Suprapubic skin (tissue), 3 donors: Measurements from ENCODE around the gene MYZAP.

Experiments
- POLR2A ChIP-seq, 2 donors: fragments of 450-650 bp; IDR thresholded peaks; one replicate each; pipeline ENCODE4 v1.6.1; 2017; ENCODE audit warnings: antibody characterized with exemption in 2 of 2, mild to moderate bottlenecking in 2 of 2, moderate library complexity in 2 of 2
- TF ChIP-seq, protein P1 (sequence below), 2 donors: fragments of 200-600 bp in 1 of 2; fragments of 450-650 bp in 1 of 2; sonication (generic) in 1 of 2; IDR thresholded peaks; one replicate each; pipeline ENCODE4 v1.5.1; 2016 to 2019; ENCODE audit warnings: antibody characterized with exemption in 2 of 2, mild to moderate bottlenecking in 1 of 2, moderate library complexity in 1 of 2

DNA sequence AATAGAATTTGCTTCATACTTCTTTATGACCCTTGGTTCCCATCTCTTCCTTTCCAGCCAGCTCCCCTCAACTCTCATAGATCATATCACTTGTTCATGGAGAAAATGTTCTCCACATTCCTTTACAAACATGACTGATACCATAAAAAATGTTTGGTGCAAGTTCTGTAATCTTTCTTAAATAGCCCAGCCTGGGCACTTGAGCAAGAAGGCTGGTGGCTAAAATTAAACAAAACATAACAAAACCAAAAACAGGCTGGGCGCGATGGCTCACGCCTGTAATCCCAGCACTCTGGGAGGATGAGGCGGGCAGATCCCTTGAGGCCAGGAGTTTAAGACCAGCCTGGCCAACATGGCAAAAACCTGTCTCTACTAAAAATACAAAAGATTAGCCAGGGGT is 105.9 kb downstream of the MYZAP start:
- no peak for TF ChIP-seq POLR2A (IDR thresholded peaks at IDR 0.05)
- TF ChIP-seq, protein P1, sequence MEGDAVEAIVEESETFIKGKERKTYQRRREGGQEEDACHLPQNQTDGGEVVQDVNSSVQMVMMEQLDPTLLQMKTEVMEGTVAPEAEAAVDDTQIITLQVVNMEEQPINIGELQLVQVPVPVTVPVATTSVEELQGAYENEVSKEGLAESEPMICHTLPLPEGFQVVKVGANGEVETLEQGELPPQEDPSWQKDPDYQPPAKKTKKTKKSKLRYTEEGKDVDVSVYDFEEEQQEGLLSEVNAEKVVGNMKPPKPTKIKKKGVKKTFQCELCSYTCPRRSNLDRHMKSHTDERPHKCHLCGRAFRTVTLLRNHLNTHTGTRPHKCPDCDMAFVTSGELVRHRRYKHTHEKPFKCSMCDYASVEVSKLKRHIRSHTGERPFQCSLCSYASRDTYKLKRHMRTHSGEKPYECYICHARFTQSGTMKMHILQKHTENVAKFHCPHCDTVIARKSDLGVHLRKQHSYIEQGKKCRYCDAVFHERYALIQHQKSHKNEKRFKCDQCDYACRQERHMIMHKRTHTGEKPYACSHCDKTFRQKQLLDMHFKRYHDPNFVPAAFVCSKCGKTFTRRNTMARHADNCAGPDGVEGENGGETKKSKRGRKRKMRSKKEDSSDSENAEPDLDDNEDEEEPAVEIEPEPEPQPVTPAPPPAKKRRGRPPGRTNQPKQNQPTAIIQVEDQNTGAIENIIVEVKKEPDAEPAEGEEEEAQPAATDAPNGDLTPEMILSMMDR (IDR thresholded peaks at IDR 0.05) = no peak
